ENCODE results near the gene TMEM151B.
A peak's percentile ranks its signal among the peaks of the same experiment; 100 is the strongest.

TMEM151B gene

DNA sequence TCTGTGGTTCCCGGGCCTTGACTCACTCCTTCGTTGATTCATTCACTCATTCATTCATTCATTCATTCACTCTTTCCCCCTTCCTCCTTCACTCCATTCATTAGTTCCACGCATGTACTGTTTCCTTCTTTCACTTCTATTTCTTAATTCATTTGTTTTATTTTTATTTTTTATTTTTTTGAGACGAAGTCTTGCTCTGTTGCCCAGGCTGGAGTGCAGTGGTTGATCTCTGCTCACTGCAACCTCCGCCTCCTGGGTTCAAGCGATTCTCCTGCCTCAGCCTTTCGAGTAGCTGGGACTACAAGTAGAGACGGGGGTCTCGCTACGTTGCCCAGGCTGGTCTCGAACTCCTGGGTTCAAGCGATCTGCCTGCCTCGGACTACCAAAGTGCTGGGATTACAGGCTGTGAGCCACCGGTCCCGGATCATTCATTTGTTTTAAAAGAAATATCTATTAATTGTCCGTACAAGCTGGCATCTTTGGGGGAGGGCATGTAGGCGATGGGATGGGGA lies 4.5 kb upstream of the TMEM151B start:
- DNase-seq, result no peak

DNA sequence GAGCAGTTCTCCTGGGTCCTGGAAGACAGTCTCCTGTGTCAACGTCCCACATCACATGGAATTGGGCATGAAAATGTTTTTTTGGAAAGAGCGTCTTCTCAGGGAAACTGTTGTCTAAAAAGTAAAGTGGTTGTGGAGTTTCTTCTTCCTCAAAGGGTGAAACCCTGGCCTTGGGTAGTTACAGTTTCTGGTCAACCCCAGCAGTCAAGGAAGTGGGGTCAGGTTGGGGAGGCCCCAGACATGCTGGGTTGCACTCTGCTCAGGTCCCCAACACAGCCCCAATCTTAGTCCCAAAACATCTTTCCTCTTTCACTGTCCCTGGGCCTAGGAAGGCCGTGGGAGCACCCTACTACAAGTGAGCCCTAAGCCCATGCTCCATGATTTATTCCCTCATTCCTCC lies 3.9 kb upstream of the TMEM151B start:
- no peak for DNase-seq

- no peak for DNase-seq
Observed at GRCh38 chr6:44267252-44267651, 3.0 kb upstream of the TMEM151B start.

GRCh38 chr6:44268095-44268628 lies 2.1 kb upstream of the TMEM151B start:
- peak; percentile 76 for DNase-seq

GRCh38 chr6:44269178-44269920 lies 901 bp upstream of the TMEM151B start:
- DNase-seq, result no peak

GRCh38 chr6:44270526-44271405 lies 516 bp downstream of the TMEM151B start:
- peak; percentile 18 for DNase-seq

DNA sequence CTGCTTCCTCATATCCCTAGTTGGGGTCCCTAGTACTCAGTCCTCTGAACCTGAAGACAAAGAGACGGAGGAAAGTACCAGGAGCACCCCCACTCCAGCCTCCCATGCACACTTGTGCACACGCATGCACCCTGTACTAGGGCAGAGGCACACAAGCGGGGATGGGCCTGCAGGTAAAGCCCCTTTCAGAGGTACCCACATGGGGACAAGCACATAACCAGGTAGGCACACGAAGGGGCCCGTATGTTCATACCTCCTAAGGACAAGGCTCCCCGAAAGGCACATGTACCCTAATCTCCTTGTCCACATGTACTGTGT lies 1.1 kb downstream of the TMEM151B start:
- no peak for DNase-seq

- no peak for DNase-seq
Observed at GRCh38 chr6:44271914-44272313, 1.7 kb downstream of the TMEM151B start.

DNA sequence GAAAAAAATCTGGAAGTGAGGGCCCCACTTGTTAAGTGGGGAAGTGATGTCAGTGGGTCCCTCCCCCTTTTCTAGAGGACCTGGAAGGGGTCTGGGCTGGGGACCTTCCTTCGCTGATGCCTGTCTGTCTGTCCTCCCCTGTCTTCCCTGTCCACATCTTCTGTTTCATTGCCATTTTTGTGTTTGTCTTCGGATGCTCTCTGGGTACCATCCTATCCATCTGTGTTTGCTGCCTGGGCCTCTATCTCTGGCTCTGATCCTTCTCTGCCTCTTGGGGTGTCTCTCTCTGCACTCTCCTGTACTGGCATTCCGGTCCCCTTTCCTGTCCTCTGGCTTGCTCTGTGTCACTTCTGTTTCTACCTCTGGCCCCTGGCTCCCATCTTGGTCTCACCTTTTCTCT lies 2.3 kb downstream of the TMEM151B start:
- DNase-seq, result no peak

- no peak for DNase-seq
Observed at GRCh38 chr6:44272999-44273566, 2.8 kb downstream of the TMEM151B start.

DNA sequence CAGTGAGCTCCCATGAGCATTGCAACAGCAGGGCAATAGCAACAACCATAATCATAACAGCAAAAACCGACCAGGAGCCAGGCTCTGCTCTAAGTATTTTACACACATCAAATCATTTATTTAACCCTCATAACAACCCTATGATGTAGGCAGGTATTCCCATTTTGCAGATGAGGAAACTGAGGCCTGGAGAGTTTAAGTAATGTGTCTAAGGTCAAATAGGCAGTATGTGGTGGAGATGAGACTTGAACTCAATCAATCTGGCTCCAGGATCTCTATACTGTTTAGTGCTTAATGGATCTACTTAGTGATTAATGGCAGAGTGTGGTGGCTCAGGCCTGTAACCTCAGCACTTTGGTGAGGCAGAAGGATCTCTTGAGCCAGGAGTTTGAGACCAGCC lies 3.4 kb downstream of the TMEM151B start:
- no peak for DNase-seq

DNA sequence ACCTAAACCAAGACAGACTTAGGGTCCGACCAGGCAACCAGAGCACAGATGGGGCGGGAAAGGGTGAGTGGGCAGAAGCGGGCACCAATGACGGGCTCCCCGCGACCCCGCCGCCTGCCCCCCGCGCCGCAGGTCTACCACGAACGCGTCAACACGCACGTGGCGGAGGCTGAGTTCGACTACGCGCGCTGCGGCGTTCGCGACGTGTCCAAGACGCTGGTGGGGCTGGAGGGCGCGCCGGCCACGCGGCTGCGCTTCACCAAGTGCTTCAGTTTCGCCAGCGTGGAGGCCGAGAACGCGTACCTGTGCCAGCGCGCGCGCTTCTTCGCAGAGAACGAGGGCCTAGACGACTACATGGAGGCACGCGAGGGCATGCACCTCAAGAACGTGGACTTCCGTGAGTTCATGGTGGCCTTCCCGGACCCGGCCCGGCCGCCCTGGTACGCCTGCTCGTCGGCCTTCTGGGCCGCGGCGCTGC lies 5.1 kb downstream of the TMEM151B start:
- no peak for DNase-seq

DNA sequence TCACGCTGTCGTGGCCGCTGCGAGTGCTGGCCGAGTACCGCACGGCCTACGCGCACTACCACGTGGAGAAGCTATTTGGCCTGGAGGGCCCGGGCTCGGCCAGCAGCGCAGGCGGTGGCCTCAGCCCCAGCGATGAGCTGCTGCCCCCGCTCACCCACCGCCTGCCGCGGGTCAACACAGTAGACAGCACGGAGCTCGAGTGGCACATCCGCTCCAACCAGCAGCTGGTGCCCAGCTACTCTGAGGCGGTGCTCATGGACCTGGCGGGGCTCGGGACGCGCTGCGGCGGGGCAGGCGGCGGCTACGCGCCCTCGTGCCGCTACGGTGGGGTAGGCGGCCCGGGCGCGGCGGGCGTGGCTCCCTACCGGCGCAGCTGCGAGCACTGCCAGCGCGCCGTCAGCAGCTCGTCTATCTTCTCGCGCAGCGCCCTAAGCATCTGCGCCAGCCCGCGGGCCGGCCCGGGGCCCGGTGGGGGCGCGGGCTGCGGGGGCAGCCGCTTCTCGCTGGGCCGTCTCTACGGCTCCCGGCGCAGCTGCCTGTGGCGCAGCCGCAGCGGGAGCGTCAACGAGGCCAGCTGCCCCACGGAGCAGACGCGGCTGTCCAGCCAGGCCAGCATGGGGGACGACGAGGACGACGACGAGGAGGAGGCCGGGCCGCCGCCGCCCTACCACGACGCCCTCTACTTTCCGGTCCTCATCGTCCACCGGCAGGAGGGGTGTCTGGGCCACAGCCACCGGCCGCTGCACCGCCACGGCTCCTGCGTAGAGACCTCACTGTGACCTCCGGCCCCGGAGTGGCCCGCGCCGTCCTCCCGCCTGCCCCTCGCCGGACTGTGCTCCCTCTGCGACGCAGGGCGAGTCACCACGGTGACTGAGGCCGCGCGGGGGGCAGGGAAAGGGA lies 5.7 kb downstream of the TMEM151B start:
- no peak for DNase-seq

GRCh38 chr6:44276667-44277640 lies 6.7 kb downstream of the TMEM151B start:
- no peak for DNase-seq

- no peak for DNase-seq
Observed at GRCh38 chr6:44277763-44278162, 7.5 kb downstream of the TMEM151B start.

- no peak for DNase-seq
Observed at GRCh38 chr6:44278315-44278714, 8.1 kb downstream of the TMEM151B start.

- no peak for DNase-seq
Observed at GRCh38 chr6:44278774-44279697, 8.8 kb downstream of the TMEM151B start.

DNA sequence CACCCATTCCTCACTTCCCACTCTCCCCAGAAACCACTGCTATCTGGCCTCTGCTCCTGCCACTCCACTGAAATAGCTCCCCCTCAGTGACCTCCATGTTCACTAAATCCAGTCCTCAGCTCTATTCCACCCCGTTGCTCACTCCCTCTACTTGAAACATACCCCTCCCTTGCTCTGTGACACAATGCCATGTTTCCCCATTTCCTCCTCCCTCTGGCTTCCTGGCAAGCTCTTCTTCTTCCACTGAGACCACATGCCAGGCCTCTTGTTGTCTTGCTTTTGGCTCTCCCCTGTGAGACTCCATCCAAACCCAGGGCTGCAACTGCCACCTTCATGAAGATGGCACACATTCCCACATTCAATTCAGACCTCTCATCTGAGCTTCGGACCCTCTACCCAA lies 13.9 kb downstream of the TMEM151B start:
- no peak for DNase-seq

- no peak for DNase-seq
Observed at GRCh38 chr6:44284867-44285266, 14.6 kb downstream of the TMEM151B start.

Data from CD4-positive, alpha-beta T cell treated with Interleukin-17A for 1 hour (primary cell).